HFF-Myc (cell line): ENCODE results near the gene GPX3.

Source experiments
- DNase-seq: peaks from one replicate; pipeline ENCODE4 v3.0.0-alpha.2; 2011; ENCODE audit warnings: low read depth; ENCODE audit errors: extremely low read depth
- H3K4me3 ChIP-seq: replicated peaks from 2 replicates; pipeline ENCODE4 v1.5.1; 2011; ENCODE audit warnings: low read depth, mild to moderate bottlenecking, control low read depth, low read length
- TF ChIP-seq, protein P1 (sequence below): IDR thresholded peaks from 2 replicates; pipeline ENCODE4 v1.5.1; 2012; ENCODE audit warnings: mild to moderate bottlenecking, low read depth, low read length, control low read depth; ENCODE audit errors: missing control alignments

GPX3 gene

DNA sequence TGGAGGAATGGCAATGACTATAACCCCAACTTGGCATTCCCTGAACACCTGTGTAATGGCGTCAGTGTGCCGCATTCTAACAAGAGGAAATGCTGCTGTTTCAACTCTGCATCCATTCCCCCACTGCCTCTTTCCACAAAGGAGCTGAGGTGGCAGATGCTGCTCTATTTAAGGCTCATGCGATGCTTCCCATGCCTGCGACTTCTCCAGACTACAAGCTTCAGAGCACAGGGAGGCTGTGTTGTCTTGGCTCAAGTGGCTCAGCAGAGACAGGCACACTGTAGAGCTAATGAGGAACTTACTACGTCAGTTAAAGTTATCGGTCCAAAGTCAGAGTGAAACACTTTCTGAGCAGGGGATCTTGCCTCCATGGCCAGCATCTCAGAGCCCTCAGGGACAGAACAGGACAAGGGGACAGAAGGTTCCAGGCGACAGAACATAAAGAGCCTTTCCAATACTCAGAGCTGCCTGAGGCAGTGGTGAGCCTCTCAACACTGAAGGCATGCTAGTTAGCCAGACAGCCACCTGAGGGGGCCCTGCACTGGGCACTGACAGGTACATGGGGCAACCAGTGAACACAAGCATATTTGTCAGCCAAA is 38.6 kb downstream of the GPX3 start:
- DNase-seq = no peak
- TF ChIP-seq, protein P1, sequence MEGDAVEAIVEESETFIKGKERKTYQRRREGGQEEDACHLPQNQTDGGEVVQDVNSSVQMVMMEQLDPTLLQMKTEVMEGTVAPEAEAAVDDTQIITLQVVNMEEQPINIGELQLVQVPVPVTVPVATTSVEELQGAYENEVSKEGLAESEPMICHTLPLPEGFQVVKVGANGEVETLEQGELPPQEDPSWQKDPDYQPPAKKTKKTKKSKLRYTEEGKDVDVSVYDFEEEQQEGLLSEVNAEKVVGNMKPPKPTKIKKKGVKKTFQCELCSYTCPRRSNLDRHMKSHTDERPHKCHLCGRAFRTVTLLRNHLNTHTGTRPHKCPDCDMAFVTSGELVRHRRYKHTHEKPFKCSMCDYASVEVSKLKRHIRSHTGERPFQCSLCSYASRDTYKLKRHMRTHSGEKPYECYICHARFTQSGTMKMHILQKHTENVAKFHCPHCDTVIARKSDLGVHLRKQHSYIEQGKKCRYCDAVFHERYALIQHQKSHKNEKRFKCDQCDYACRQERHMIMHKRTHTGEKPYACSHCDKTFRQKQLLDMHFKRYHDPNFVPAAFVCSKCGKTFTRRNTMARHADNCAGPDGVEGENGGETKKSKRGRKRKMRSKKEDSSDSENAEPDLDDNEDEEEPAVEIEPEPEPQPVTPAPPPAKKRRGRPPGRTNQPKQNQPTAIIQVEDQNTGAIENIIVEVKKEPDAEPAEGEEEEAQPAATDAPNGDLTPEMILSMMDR = no peak
- H3K4me3 ChIP-seq = no peak overlapping the region

DNA sequence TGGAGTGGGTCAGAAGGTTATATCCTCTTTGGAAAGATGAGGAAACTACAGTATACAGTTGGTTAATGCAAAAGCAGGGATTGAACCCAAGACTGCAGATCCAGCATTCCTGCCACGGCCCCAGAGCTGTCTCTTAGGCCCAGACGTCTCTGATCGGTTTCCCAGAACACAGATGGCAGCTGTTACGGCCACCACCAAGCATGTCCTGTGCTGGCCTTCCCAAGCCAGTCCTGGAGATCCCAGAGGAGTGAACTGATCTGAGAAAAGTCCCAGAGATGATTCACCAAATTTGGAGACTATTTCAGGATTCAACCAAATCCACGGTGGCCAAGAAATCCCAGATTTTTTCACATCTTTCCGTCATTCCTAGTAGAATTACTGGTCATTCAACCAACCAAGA is 40.4 kb downstream of the GPX3 start:
- TF ChIP-seq, protein P1 = no peak
- H3K4me3 ChIP-seq = no peak overlapping the region
- no peak for DNase-seq

DNA sequence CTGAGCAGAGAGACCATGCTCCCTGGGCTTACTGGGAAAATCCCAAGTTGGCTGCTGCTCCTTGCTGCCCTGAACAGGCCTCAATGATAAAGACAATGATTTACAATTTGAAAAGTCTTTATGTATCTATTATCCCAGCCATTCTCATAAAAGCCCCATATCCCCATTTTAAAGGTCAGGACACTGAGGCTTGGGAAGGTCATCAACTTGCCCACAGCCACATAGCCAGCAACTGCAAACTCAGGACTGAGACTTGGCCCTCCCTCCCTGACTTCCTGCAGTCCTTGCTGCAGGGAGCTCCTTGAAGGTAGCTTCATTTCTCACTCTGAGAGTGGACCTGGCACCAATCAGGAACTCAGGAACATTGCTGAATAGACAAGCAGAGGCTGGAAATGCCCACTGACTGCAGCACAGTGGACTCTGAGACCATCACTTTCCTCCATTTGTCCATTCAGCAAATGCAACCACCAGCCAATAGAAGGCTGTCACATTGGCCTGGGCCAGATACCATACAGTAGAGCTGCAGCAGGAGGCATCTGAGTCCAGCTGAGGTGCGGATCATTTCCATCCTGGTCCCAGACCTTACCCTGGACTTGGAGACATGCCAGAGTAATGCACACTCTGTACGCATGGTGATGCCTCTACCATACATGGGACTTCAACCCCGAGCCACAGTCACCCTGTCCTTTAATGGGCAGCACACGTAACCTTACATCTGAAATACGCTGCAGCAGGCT is 42.2 kb downstream of the GPX3 start:
- DNase-seq = no peak
- H3K4me3 ChIP-seq = no peak overlapping the region
- TF ChIP-seq, protein P1 = no peak

DNA sequence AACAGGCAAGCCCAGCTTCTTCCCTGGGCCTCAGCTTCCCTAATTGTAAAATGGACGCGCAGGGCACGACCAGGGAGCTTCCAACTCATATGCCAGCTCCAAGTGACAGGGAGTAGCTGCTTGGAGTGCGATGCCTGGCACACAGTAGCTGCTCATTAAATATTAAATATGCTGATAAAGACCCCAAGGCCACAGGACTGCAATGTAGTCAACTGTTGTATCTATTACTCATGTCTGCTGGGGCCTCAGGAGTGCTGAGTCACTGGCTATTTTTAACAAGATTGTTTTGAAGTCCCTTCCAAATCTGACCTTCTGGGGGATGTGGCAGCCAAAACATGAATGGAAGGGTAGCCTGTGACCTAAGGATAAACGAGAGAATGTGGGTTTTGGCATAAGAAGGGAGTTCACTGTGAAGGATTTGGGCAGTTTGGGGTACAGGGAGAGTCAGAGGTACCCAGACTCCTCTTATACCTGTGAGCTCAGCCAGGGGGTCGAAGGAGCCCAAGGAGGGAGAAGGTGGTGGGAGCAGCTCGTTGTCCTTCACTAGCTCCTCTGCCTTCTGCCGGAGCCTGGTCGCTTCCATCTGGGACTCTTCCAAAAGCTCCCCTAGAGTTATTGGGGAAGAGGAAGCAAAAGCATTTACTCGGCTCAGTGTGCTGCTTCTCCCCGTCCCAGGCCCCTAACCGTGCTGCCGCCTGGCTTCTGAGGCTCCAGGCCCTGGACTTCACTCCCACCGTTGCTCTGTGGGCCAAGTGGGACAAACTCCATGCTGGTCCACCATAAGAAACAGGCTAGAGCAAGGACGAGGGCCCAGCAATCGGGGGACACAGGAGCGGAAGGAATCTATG is 43.0 kb downstream of the GPX3 start:
- DNase-seq = no peak
- no peak overlapping the region for H3K4me3 ChIP-seq
- TF ChIP-seq, protein P1 = no peak

DNA sequence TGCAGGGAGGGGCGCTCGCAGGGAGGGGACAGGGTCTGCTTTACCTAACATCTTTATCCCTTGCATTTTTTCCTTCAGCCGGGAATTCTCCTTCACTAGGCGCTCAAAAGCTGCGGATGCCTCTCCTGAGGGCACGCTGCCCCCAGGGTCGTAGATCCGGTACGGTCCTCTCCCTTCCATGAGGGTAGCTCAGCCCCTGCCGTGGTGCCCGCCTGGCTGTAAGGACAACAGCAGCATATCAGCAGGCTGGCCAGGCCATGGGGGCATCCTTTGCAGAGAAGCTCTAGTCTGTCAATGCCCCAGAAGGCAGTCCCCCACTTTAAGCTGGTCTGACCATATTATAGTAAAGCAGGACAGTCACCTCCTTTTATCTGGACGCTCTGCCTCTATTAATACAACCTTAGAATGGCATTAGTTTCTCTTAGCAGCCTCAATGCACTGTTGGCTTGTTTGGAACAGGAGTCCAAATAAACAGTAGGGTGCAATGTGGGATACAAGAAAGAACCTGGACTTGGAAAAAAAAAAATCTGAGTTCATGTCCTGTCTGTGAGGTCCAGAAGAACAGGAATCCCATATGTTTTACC is 44.6 kb downstream of the GPX3 start:
- TF ChIP-seq, protein P1 = no peak
- no peak overlapping the region for H3K4me3 ChIP-seq
- no peak for DNase-seq

DNA sequence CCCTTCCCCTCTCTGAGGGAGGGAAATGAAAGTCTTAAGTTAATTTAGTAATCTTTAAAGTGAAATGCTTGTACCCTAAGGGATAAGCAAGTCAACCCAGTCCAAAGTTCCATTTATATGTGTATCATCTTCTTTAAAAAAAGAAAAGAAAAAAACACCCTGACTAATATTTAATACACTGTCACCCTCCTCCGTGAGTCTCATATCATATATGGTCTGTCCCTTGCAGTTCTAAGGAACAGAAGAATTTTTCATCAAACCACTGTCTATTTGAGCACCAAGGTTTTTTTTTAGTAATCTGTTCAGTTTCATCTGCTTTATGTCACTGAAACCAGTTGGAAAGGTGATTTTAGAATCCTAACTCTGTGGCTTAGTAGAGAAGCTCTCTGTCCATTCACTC is 45.2 kb downstream of the GPX3 start:
- no peak for DNase-seq
- no peak overlapping the region for H3K4me3 ChIP-seq
- TF ChIP-seq, protein P1 = no peak
